ENCODE data around the gene RPP14. TPM values are rescaled to one million over a fixed set of nuclear protein-coding genes. Genes with fewer than 3 reads are reported as not detected.

Gene RPP14
- total RNA-seq, 2 donors from 2014 or later = 22.0 to 23.6 TPM

DNA sequence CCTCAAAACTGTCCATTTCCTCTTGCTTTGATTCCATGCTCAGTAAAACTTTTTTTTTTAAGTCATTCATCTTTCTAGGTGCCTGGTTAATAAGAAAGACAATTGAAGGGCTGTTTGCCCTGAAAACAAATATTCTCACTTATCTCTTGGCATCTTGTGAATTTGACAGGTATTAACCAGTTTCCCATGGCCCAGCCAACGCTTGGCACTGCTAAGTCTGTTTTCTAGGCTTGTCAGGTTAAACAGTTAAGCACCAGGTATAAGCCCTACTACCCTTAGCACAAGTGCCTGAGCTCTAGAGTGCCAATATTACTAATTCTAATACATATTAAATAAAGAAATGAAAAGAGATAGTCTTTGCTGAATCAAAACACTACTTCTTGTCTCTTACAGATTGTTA is 63.0 kb downstream of the RPP14 start:
- H3K27me3 Mint-ChIP-seq (ENCODE audit: insufficient read depth) = no peaks in the 10 kb centered on the region
- TF ChIP-seq, protein P1, sequence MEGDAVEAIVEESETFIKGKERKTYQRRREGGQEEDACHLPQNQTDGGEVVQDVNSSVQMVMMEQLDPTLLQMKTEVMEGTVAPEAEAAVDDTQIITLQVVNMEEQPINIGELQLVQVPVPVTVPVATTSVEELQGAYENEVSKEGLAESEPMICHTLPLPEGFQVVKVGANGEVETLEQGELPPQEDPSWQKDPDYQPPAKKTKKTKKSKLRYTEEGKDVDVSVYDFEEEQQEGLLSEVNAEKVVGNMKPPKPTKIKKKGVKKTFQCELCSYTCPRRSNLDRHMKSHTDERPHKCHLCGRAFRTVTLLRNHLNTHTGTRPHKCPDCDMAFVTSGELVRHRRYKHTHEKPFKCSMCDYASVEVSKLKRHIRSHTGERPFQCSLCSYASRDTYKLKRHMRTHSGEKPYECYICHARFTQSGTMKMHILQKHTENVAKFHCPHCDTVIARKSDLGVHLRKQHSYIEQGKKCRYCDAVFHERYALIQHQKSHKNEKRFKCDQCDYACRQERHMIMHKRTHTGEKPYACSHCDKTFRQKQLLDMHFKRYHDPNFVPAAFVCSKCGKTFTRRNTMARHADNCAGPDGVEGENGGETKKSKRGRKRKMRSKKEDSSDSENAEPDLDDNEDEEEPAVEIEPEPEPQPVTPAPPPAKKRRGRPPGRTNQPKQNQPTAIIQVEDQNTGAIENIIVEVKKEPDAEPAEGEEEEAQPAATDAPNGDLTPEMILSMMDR (conservative IDR thresholded peaks at IDR 0.05) = no peak
- no peak overlapping the region for H3K27ac Mint-ChIP-seq

More for the DNA sequence above, 63.0 kb downstream of the RPP14 start:
- peaks cover 6% of the 10 kb centered on the region for H3K36me3 Mint-ChIP-seq (ENCODE audit: low read depth)
- H3K4me3 Mint-ChIP-seq = no peak overlapping the region
- Histone ChIP-seq H3K9me3 (ENCODE audit: control insufficient read depth, low read length) (no peaks in the 10 kb centered on the region), H3K36me3 (ENCODE audit: control insufficient read depth, insufficient read depth, low read length) (no peaks in the 10 kb centered on the region), H3K27me3 (ENCODE audit: control insufficient read depth, insufficient read depth, low read length, poor library complexity, severe bottlenecking) (no peaks in the 10 kb centered on the region), H3K4me1 (ENCODE audit: control insufficient read depth, insufficient read depth, low read length) (no peaks in the 10 kb centered on the region), H3K27ac (ENCODE audit: low read depth, low read length) (no peak overlapping the region), H3K4me3 (ENCODE audit: low read length) (no peak overlapping the region), H3K9ac (ENCODE audit: extremely low read depth, low read length, poor library complexity, severe bottlenecking) (no peak overlapping the region)
- no peak for DNase-seq
- 78 to 91% methylated on average over 1 of the region's 1 CpG for WGBS, 2 experiments (ENCODE audit: insufficient coverage in 1 of 2, insufficient read length in 1 of 2)
- H3K4me1 Mint-ChIP-seq = peaks cover 15% of the 10 kb centered on the region
- peaks cover 5% of the 10 kb centered on the region for H3K9me3 Mint-ChIP-seq

Other genes starting within 250 kb of the RPP14 start
- not detected for gene DNASE1L3, start 95.3 kb upstream of the RPP14 start, total RNA-seq
- gene ABHD6, start 68.5 kb upstream of the RPP14 start, total RNA-seq = 1 to 10 TPM; 7.5 to 8.6 TPM
- 10 to 100 TPM; 10.5 to 13.7 TPM for gene HTD2, start 275 bp downstream of the RPP14 start, total RNA-seq
- 10 to 100 TPM; 16.0 to 22.0 TPM for gene PXK, start 26.6 kb downstream of the RPP14 start, total RNA-seq
- 100 to 1,000 TPM; 127 to 159 TPM for gene PDHB, start 127.6 kb downstream of the RPP14 start, total RNA-seq
- gene KCTD6, start 185.9 kb downstream of the RPP14 start, total RNA-seq = 10 to 100 TPM; 17.9 to 20.4 TPM
- gene ACOX2, start 230.9 kb downstream of the RPP14 start, total RNA-seq = 1 to 10 TPM; 6.6 to 9.8 TPM